ENCODE results near the gene SMARCA4. TPM values are rescaled to one million over a fixed set of nuclear protein-coding genes. Genes with fewer than 3 reads are reported as not detected.

The SMARCA4 gene
- total and polyA plus RNA-seq, 2 experiments from 2014 or later: 177 to 336 TPM

DNA sequence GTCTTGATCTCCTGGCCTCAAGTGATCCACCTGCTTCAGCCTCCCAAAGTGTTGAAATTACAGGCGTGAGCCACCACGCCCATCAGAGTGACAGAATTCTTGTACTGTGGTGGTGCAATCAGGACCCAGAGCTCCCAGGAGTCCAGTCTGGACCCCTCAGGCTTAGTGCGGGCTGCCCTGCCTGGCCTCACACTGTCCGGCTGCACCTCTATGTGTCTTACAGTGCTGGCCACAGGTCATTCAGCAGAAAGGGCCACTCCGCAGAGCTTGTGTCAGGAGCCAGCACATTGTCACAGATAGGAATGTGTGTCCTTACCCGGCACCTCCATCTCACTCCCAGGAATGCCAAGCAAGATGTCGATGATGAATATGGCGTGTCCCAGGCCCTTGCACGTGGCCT lies 49.2 kb downstream of the SMARCA4 start (continued):
- TF ChIP-seq, protein P1, sequence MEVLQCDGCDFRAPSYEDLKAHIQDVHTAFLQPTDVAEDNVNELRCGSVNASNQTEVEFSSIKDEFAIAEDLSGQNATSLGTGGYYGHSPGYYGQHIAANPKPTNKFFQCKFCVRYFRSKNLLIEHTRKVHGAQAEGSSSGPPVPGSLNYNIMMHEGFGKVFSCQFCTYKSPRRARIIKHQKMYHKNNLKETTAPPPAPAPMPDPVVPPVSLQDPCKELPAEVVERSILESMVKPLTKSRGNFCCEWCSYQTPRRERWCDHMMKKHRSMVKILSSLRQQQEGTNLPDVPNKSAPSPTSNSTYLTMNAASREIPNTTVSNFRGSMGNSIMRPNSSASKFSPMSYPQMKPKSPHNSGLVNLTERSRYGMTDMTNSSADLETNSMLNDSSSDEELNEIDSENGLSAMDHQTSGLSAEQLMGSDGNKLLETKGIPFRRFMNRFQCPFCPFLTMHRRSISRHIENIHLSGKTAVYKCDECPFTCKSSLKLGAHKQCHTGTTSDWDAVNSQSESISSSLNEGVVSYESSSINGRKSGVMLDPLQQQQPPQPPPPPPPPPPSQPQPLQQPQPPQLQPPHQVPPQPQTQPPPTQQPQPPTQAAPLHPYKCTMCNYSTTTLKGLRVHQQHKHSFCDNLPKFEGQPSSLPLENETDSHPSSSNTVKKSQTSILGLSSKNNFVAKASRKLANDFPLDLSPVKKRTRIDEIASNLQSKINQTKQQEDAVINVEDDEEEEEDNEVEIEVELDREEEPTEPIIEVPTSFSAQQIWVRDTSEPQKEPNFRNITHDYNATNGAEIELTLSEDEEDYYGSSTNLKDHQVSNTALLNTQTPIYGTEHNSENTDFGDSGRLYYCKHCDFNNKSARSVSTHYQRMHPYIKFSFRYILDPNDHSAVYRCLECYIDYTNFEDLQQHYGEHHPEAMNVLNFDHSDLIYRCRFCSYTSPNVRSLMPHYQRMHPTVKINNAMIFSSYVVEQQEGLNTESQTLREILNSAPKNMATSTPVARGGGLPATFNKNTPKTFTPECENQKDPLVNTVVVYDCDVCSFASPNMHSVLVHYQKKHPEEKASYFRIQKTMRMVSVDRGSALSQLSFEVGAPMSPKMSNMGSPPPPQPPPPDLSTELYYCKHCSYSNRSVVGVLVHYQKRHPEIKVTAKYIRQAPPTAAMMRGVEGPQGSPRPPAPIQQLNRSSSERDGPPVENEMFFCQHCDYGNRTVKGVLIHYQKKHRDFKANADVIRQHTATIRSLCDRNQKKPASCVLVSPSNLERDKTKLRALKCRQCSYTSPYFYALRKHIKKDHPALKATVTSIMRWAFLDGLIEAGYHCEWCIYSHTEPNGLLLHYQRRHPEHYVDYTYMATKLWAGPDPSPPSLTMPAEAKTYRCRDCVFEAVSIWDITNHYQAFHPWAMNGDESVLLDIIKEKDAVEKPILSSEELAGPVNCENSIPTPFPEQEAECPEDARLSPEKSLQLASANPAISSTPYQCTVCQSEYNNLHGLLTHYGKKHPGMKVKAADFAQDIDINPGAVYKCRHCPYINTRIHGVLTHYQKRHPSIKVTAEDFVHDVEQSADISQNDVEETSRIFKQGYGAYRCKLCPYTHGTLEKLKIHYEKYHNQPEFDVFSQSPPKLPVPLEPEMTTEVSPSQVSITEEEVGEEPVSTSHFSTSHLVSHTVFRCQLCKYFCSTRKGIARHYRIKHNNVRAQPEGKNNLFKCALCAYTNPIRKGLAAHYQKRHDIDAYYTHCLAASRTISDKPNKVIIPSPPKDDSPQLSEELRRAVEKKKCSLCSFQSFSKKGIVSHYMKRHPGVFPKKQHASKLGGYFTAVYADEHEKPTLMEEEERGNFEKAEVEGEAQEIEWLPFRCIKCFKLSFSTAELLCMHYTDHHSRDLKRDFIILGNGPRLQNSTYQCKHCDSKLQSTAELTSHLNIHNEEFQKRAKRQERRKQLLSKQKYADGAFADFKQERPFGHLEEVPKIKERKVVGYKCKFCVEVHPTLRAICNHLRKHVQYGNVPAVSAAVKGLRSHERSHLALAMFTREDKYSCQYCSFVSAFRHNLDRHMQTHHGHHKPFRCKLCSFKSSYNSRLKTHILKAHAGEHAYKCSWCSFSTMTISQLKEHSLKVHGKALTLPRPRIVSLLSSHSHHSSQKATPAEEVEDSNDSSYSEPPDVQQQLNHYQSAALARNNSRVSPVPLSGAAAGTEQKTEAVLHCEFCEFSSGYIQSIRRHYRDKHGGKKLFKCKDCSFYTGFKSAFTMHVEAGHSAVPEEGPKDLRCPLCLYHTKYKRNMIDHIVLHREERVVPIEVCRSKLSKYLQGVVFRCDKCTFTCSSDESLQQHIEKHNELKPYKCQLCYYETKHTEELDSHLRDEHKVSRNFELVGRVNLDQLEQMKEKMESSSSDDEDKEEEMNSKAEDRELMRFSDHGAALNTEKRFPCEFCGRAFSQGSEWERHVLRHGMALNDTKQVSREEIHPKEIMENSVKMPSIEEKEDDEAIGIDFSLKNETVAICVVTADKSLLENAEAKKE (CRISPR knock-in tag; IDR thresholded peaks at IDR 0.05): no peak
- TF ChIP-seq JUNB (IDR thresholded peaks at IDR 0.05; ENCODE audit: unreplicated experiment) (no peak), EZH2phosphoT487 (IDR thresholded peaks at IDR 0.05; ENCODE audit: unreplicated experiment) (no peak), STAT1 (IDR thresholded peaks at IDR 0.05; ENCODE audit: unreplicated experiment) (no peak), ZNF331 (CRISPR knock-in tag; IDR thresholded peaks at IDR 0.05; ENCODE audit: low read depth) (no peak), EZH2 (IDR thresholded peaks at IDR 0.05; ENCODE audit: low read depth, unreplicated experiment) (no peak), NANOG (IDR thresholded peaks at IDR 0.05; ENCODE audit: borderline replicate concordance) (no peak), CREB1 (CRISPR knock-in tag; IDR thresholded peaks at IDR 0.05; ENCODE audit: low read depth) (no peak)
- TF ChIP-seq, protein P2, sequence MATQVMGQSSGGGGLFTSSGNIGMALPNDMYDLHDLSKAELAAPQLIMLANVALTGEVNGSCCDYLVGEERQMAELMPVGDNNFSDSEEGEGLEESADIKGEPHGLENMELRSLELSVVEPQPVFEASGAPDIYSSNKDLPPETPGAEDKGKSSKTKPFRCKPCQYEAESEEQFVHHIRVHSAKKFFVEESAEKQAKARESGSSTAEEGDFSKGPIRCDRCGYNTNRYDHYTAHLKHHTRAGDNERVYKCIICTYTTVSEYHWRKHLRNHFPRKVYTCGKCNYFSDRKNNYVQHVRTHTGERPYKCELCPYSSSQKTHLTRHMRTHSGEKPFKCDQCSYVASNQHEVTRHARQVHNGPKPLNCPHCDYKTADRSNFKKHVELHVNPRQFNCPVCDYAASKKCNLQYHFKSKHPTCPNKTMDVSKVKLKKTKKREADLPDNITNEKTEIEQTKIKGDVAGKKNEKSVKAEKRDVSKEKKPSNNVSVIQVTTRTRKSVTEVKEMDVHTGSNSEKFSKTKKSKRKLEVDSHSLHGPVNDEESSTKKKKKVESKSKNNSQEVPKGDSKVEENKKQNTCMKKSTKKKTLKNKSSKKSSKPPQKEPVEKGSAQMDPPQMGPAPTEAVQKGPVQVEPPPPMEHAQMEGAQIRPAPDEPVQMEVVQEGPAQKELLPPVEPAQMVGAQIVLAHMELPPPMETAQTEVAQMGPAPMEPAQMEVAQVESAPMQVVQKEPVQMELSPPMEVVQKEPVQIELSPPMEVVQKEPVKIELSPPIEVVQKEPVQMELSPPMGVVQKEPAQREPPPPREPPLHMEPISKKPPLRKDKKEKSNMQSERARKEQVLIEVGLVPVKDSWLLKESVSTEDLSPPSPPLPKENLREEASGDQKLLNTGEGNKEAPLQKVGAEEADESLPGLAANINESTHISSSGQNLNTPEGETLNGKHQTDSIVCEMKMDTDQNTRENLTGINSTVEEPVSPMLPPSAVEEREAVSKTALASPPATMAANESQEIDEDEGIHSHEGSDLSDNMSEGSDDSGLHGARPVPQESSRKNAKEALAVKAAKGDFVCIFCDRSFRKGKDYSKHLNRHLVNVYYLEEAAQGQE (IDR thresholded peaks at IDR 0.05; ENCODE audit: unreplicated experiment): no peak
- TF ChIP-seq, protein P3, sequence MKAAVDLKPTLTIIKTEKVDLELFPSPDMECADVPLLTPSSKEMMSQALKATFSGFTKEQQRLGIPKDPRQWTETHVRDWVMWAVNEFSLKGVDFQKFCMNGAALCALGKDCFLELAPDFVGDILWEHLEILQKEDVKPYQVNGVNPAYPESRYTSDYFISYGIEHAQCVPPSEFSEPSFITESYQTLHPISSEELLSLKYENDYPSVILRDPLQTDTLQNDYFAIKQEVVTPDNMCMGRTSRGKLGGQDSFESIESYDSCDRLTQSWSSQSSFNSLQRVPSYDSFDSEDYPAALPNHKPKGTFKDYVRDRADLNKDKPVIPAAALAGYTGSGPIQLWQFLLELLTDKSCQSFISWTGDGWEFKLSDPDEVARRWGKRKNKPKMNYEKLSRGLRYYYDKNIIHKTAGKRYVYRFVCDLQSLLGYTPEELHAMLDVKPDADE (IDR thresholded peaks at IDR 0.05): no peak

Measured in GM23338 (cell line).